Natural killer cell (primary cell): Measurements from ENCODE around the gene PTGDR2. TPM values are rescaled to one million over a fixed set of nuclear protein-coding genes. Genes with fewer than 3 reads are reported as not detected.

Experiments used
- ATAC-seq, 3 donors: fragments of 150-1000 bp in 2 of 3; fragments of 200-7000 bp in 1 of 3; cut with Tn5 transposase; 1 replicate in 1 of 3; 2 replicates in 2 of 3; pipeline ENCODE4 v1.10.0; 2021; ENCODE audit warnings: mild to moderate bottlenecking in 2 of 3, moderate library complexity in 2 of 3
- DNase-seq, 2 donors: peaks; one replicate each; pipeline versions ENCODE4 v3.0.0 to v3.0.0-alpha.2; 2013 to 2021; ENCODE audit warnings: mixed read lengths in 1 of 2
- H3K27ac ChIP-seq: one replicate; pipeline ENCODE4 v1.5.1; 2013; ENCODE audit warnings: mild to moderate bottlenecking, low read length
- H3K27me3 ChIP-seq: one replicate; pipeline ENCODE4 v1.6.1; 2013; ENCODE audit warnings: low read length; ENCODE audit not compliant: control insufficient read depth, insufficient read depth
- H3K36me3 ChIP-seq: one replicate; pipeline ENCODE4 v1.6.1; 2013; ENCODE audit warnings: low read length; ENCODE audit not compliant: control insufficient read depth, insufficient read depth
- H3K4me1 ChIP-seq: one replicate; pipeline ENCODE4 v1.6.1; 2013; ENCODE audit warnings: low read length; ENCODE audit not compliant: control insufficient read depth, insufficient read depth
- H3K4me3 ChIP-seq: one replicate; pipeline ENCODE4 v1.5.1; 2013; ENCODE audit warnings: low read length
- H3K9me3 ChIP-seq: one replicate; pipeline ENCODE4 v1.6.1; 2013; ENCODE audit warnings: low read length; ENCODE audit not compliant: control insufficient read depth, insufficient read depth
- H3K27ac Mint-ChIP-seq, 2 donors: one replicate each; pipeline ENCODE4 v1.8.0; 2022; ENCODE audit warnings: mild to moderate bottlenecking in 2 of 2, mixed read lengths in 2 of 2, moderate library complexity in 1 of 2
- H3K27me3 Mint-ChIP-seq, 2 donors: one replicate each; pipeline ENCODE4 v1.8.0; 2022; ENCODE audit warnings: low read depth in 2 of 2, mixed read lengths in 2 of 2
- H3K36me3 Mint-ChIP-seq: one replicate; pipeline ENCODE4 v1.8.0; 2022; ENCODE audit warnings: mixed read lengths
- H3K4me1 Mint-ChIP-seq, 2 donors: one replicate each; pipeline ENCODE4 v1.8.0; 2022; ENCODE audit warnings: mixed read lengths in 2 of 2
- H3K4me3 Mint-ChIP-seq: one replicate; pipeline ENCODE4 v1.8.0; 2022; ENCODE audit warnings: mild to moderate bottlenecking, moderate library complexity, mixed read lengths
- H3K9me3 Mint-ChIP-seq, 2 donors: one replicate each; pipeline ENCODE4 v1.8.0; 2022; ENCODE audit warnings: mixed read lengths in 2 of 2
- WGBS: methylation state at CpG from one replicate; pipeline ENCODE4 v1.1.7; 2013; ENCODE audit warnings: missing lambda C conversion rate; ENCODE audit not compliant: insufficient coverage; 5-methylcytosine and 5-hydroxymethylcytosine counted together
- intact Hi-C: fragments of 100-400 bp; cut with micrococcal nuclease; formaldehyde crosslinking; loops from one replicate; pipeline ENCODE4 v1.14.2; 2022
- total RNA-seq, 4 donors: library from RNA; stranded (reverse); fragments of 120-200 nt in 1 of 4; gene quantifications; one replicate each; pipeline versions ENCODE4 v1.2.3 to v1.2.4, GENCODE V29; 2013 to 2022
- TF ChIP-seq, protein P1 (sequence below): fragments of 200-600 bp; IDR thresholded peaks from one replicate; pipeline ENCODE4 v1.8.0; 2022; ENCODE audit warnings: antibody characterized with exemption

The PTGDR2 gene
- total RNA-seq, 3 donors from 2014 or later (not counting 1 experiment from before 2014, with no cell fraction given): 0.66 to 12.4 (median 1.7) TPM

- TF ChIP-seq, protein P1, sequence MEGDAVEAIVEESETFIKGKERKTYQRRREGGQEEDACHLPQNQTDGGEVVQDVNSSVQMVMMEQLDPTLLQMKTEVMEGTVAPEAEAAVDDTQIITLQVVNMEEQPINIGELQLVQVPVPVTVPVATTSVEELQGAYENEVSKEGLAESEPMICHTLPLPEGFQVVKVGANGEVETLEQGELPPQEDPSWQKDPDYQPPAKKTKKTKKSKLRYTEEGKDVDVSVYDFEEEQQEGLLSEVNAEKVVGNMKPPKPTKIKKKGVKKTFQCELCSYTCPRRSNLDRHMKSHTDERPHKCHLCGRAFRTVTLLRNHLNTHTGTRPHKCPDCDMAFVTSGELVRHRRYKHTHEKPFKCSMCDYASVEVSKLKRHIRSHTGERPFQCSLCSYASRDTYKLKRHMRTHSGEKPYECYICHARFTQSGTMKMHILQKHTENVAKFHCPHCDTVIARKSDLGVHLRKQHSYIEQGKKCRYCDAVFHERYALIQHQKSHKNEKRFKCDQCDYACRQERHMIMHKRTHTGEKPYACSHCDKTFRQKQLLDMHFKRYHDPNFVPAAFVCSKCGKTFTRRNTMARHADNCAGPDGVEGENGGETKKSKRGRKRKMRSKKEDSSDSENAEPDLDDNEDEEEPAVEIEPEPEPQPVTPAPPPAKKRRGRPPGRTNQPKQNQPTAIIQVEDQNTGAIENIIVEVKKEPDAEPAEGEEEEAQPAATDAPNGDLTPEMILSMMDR: no peak
- no peaks in the 10 kb centered on the region for H3K27me3 ChIP-seq
- Mint-ChIP-seq H3K4me1 (peaks cover 25 to 26% of the 10 kb centered on the region in 2 donors), H3K4me3 (no peak overlapping the region), H3K9me3 (no peaks in the 10 kb centered on the region), H3K27me3 (no peaks in the 10 kb centered on the region), H3K36me3 (peaks cover 25% of the 10 kb centered on the region), H3K27ac (no peak overlapping the region)
- ATAC-seq (no peak), DNase-seq (no peak)
- H3K4me3 ChIP-seq: no peak overlapping the region
- 96% methylated on average over 13 of the region's 13 CpGs for WGBS
- no peaks in the 10 kb centered on the region for H3K9me3 ChIP-seq
- H3K36me3 ChIP-seq: peaks cover 65% of the 10 kb centered on the region
- peaks cover 15% of the 10 kb centered on the region for H3K4me1 ChIP-seq
- no peak overlapping the region for H3K27ac ChIP-seq
- intact Hi-C loops: no loop called here
Observed at GRCh38 chr11:60900673-60901404, 45.1 kb upstream of the PTGDR2 start.

DNA sequence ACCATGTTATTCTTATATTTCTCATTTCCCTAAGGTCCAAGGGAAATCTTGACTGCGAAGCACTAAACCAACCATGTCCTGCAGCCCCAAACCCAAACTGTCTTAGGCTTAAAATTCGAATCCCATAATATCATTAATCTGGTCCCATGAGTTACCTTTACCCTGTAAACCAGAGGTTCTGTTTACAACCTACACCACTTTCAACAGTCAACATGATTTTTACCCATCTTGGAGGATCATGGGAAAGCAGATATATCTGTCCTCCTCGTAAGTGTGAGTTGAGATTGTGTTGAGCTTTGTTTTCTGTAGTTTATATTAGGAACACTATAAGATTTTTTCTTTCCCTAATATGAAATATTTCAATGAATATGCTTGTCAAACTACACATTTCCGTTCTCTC, 44.2 kb upstream of the PTGDR2 start:
- Mint-ChIP-seq H3K27ac (peak overlapping the region in 1 of 2 donors; percentile 38), H3K4me3 (no peak overlapping the region), H3K36me3 (peaks cover 32% of the 10 kb centered on the region), H3K9me3 (no peaks in the 10 kb centered on the region), H3K27me3 (no peaks in the 10 kb centered on the region), H3K4me1 (peaks cover 17 to 18% of the 10 kb centered on the region in 2 donors)
- Histone ChIP-seq H3K27ac (no peak overlapping the region), H3K9me3 (no peaks in the 10 kb centered on the region), H3K36me3 (peaks cover 73% of the 10 kb centered on the region), H3K4me3 (no peak overlapping the region), H3K27me3 (no peaks in the 10 kb centered on the region), H3K4me1 (peaks cover 7% of the 10 kb centered on the region)
- intact Hi-C loops: loop anchor here (1.0 kb wide), 1 partner anchor 69 kb away; no protein-coding TSS in a partner anchor
- TF ChIP-seq, protein P1: no peak
- WGBS: 75% methylated on average over 3 of the region's 4 CpGs
- ATAC-seq (no peak), DNase-seq (no peak)

DNA sequence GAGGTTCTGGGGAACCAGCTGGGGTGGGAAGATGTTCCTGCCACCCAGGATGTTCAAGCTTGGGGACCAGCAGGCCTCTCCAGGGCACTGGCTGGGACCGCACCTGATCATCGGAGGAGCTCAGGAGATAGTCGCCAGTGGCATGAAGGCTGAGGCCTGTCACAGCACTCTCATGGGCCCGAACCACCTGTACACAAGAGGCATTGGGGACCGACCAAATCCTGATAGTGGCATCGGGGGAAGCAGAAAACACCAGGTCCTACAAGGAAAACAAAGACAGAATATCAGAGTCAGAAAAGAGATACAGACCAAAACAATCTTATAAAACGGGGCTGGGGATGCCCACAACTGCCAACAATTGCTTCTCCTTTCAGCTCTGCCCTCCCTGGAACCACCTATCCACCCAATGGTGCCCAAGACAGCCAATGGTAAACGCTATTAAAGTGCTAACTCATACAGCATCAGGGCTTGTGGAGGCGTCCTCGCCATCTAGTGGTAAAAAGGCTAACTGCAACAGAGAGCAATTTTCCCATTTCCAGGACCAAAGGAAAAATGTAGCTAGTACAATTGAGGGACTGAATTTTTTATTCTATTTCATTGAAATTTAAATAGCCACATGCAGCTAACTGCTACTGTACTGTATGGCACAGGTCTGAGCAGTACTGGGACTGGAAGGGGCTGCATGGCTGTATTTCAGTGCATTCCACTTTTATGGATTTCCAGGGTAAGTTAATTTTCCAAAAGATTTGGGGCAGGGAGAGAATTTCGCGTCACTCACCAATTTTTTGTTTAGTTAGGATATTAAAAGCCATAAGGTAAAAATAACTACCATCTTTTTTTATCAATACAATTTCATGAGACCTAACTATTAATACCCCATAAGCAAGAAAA, 43.5 kb upstream of the PTGDR2 start:
- Mint-ChIP-seq H3K27ac (peak overlapping the region in 1 of 2 donors; percentile 38), H3K27me3 (no peaks in the 10 kb centered on the region), H3K9me3 (no peaks in the 10 kb centered on the region), H3K4me1 (peaks cover 10 to 13% of the 10 kb centered on the region in 2 donors), H3K4me3 (no peak overlapping the region), H3K36me3 (peaks cover 37% of the 10 kb centered on the region)
- Histone ChIP-seq H3K9me3 (no peaks in the 10 kb centered on the region), H3K27ac (no peak overlapping the region), H3K4me1 (peaks cover under 1% of the 10 kb centered on the region), H3K27me3 (no peaks in the 10 kb centered on the region), H3K4me3 (no peak overlapping the region), H3K36me3 (peaks cover 78% of the 10 kb centered on the region)
- ATAC-seq (peak; percentile 79 to 84 (median 81)), DNase-seq (peak in 1 of 2 donors; percentile 75)
- TF ChIP-seq, protein P1: peak; percentile 73
- intact Hi-C loops: loop anchor here (1.0 kb wide), 1 partner anchor 68 kb away; no protein-coding TSS in a partner anchor
- 58% methylated on average over 10 of the region's 12 CpGs for WGBS
